ENCODE data around the gene CACNA2D4. TPM values are rescaled to one million over a fixed set of nuclear protein-coding genes. Genes with fewer than 3 reads are reported as not detected.

Gene CACNA2D4
- total and polyA plus RNA-seq, 11 donors, result 0.10 to 9.0 (median 1.2) TPM

DNA sequence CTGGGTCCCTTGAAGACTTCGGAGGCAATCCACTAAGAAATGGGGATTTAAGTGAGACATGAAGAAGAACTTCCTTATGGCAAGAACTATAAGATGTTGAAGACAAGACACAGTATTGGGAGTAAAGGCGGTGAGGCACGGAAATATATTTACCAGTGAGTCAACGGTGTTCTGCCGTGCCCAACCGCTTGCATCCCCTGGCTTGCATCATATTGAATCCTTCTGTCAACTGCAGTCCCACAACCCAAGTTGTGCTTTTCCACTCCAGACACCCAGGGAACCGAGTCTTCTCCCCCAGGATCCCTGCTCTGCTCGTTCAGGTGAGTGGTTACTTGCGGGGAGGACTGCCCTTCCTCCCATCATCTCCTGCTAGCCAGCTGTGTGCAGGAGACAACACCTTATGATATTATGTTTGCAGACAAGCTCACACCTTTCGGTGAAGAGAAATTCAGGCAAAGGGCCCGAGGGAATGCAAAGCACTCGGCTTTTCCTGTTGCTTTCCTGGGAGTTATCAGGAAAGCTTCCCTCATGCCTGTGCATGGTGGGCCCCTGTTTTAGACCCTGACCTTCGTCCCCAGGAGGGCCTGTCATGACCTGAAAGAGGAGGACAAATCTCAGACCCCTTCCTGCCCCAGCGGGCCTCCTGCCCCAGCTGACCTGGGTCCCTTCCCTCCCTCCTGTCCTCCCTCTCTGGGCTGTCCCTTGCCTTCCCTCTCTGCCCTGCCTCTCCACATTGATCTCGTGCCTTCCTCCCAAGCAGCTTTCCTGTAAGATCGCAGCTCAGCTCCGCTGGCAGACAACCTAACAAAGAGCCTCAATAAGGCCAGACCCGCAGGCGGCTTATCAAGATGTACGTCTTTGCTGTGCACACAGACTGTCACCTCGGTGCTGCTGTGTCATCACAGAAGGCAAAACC, 102.4 kb downstream of the CACNA2D4 start:
- H3K4me1 ChIP-seq, result peaks cover 0 to 29% (median 0%) of the 10 kb centered on the region in 12 donors
- H3K27ac ChIP-seq, result no peak overlapping the region
- H3K9me3 ChIP-seq, result no peaks in the 10 kb centered on the region
- intact Hi-C loops (cut with DNase I), result no loop called here
- 57 to 63% (median 59%) methylated on average over 20 to 21 of the region's 21 CpGs for WGBS, 4 donors
- no peak overlapping the region for H3K4me3 ChIP-seq
- no peak for TF ChIP-seq POLR2A (IDR thresholded peaks at IDR 0.05)
- TF ChIP-seq, protein P1, sequence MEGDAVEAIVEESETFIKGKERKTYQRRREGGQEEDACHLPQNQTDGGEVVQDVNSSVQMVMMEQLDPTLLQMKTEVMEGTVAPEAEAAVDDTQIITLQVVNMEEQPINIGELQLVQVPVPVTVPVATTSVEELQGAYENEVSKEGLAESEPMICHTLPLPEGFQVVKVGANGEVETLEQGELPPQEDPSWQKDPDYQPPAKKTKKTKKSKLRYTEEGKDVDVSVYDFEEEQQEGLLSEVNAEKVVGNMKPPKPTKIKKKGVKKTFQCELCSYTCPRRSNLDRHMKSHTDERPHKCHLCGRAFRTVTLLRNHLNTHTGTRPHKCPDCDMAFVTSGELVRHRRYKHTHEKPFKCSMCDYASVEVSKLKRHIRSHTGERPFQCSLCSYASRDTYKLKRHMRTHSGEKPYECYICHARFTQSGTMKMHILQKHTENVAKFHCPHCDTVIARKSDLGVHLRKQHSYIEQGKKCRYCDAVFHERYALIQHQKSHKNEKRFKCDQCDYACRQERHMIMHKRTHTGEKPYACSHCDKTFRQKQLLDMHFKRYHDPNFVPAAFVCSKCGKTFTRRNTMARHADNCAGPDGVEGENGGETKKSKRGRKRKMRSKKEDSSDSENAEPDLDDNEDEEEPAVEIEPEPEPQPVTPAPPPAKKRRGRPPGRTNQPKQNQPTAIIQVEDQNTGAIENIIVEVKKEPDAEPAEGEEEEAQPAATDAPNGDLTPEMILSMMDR (IDR thresholded peaks at IDR 0.05), result no peak
- ATAC-seq (no peak), DNase-seq (no peak)
- H3K27me3 ChIP-seq, result peaks cover 0 to 37% (median 15%) of the 10 kb centered on the region in 9 donors
- no peaks in the 10 kb centered on the region for H3K36me3 ChIP-seq

DNA sequence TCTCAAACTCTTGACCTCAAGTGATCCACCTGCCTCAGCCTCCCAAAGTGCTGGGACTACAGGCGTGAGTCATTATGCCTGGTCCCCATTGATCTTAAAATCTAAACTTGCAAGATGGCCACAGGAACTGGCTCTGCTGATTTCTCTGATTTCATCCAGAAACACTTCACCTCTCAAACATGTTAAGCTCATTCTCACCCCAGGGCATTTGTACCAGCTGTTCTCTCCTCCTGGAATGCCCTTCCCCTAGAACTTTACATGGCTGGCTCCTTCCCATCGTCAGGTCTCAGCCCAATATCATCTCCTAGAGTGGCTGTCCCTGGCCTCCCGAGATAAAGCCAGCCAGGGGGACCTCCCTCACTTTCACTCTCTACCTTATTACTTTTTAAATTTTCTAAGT, 103.3 kb downstream of the CACNA2D4 start:
- Histone ChIP-seq H3K27ac (no peak overlapping the region), H3K4me3 (no peak overlapping the region), H3K4me1 (peaks cover 0 to 39% (median 0%) of the 10 kb centered on the region in 12 donors), H3K9me3 (no peaks in the 10 kb centered on the region), H3K27me3 (peaks cover 0 to 27% (median 9%) of the 10 kb centered on the region in 9 donors), H3K36me3 (no peaks in the 10 kb centered on the region)
- intact Hi-C loops (cut with DNase I), result no loop called here
- ATAC-seq (no peak), DNase-seq (no peak)
- TF ChIP-seq, protein P1 (IDR thresholded peaks at IDR 0.05), result no peak
- 76 to 83% (median 80%) methylated on average over 3 of the region's 3 CpGs for WGBS, 4 donors

DNA sequence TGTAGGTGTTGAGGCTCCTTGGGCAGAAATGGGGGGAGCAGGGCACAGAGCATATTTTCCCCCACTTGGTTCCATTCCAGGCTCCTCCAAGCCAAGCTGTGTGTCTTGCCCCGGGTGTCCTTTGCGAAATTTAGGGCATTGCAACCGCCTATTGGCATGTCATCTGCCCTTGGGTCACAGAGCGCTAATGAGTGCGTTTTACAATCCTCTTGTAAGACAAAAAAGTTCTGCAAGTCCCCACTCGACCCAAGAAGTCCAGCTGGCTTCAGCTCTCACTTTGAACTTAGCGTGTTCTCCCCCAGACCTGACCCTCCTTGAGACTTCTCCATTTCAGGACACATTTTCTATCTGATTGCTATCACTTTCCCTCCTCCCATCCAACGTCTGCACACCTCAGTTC, 104.2 kb downstream of the CACNA2D4 start:
- Histone ChIP-seq H3K36me3 (no peaks in the 10 kb centered on the region), H3K4me3 (no peak overlapping the region), H3K27me3 (peaks cover 0 to 19% (median 1%) of the 10 kb centered on the region in 9 donors), H3K9me3 (no peaks in the 10 kb centered on the region), H3K4me1 (peaks cover 0 to 47% (median 0%) of the 10 kb centered on the region in 12 donors), H3K27ac (peak overlapping the region in 1 of 12 donors; percentile 89)
- DNase-seq, result no peak
- WGBS, 4 donors, result 82 to 86% (median 84%) methylated on average over 8 of the region's 8 CpGs
- ATAC-seq, result no peak
- TF ChIP-seq, protein P1 (IDR thresholded peaks at IDR 0.05), result no peak
- TF ChIP-seq POLR2A (IDR thresholded peaks at IDR 0.05), result no peak
- intact Hi-C loops (cut with DNase I), result loop anchor here in 2 of 10 donors (5.0 kb wide), 2 partner anchors 103 to 113 kb away; partner anchors contain the start of gene CACNA2D4 (in 1 of the 2)

DNA sequence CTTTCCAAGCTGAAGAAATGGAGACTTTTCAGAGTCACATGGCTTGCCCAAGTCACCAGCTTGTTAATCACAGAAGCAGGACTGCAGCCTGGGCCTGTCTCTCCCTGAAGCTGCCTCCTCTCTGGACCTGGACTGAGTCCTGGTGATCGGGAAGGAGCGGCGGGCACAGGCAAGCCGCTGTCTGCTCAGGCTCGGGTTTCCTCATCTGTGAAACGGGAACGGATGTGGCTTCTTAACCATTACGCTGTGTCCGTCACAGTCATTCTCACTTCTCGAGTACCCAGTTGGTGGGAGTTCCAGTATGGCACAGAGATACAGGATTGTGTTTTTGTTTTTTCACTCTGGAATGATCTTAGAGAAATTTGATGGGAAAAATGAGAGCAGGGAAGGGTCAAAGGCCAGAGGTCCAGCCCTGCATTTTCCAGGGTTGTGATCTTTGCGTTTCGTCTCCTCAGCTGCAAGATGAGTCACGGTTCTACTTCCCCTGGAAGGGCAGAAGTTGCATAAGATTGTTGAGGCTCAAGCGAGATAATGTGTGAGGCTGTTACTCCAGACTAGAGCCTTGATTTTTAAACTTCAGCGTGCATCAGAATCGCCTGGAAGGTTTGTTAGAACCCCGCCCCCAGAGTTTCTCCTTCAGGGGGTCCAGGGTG, 105.7 kb downstream of the CACNA2D4 start:
- peaks cover 0 to 14% (median 0%) of the 10 kb centered on the region in 9 donors for H3K27me3 ChIP-seq
- intact Hi-C loops (cut with DNase I), result loop anchor here in 2 of 10 donors (5.0 kb wide), 2 partner anchors 105 to 115 kb away; partner anchors contain the start of gene CACNA2D4 (in 1 of the 2)
- peak overlapping the region in 1 of 12 donors; percentile 10 for H3K4me3 ChIP-seq
- H3K9me3 ChIP-seq, result no peaks in the 10 kb centered on the region
- DNase-seq, result peak in 2 of 5 donors; percentile 50 to 51
- 68 to 81% (median 69%) methylated on average over 16 to 17 of the region's 17 CpGs for WGBS, 4 donors
- H3K36me3 ChIP-seq, result no peaks in the 10 kb centered on the region
- ATAC-seq, result peak; percentile 44 to 74 (median 59)
- TF ChIP-seq, protein P1 (IDR thresholded peaks at IDR 0.05), result no peak
- TF ChIP-seq POLR2A (IDR thresholded peaks at IDR 0.05), result no peak
- peak overlapping the region in 8 of 12 donors; percentile 24 to 89 (median 46) for H3K27ac ChIP-seq
- peaks cover 0 to 51% (median 0%) of the 10 kb centered on the region in 12 donors for H3K4me1 ChIP-seq

All from heart left ventricle (tissue), 16 donors.